HG03460 (cell line): ENCODE measurements around the gene CACNA1I.

Experiments used
- ATAC-seq: cut with Tn5 transposase; IDR thresholded peaks from one replicate; pipeline ENCODE4 v1.9.1; 2021; ENCODE audit not compliant: unreplicated experiment

CACNA1I gene

GRCh38 chr22:39686776-39687525 lies 116.4 kb downstream of the CACNA1I start:
- no peak for ATAC-seq

GRCh38 chr22:39688186-39688785 lies 117.7 kb downstream of the CACNA1I start:
- ATAC-seq = no peak

- ATAC-seq = no peak
Measured at GRCh38 chr22:39689421-39689820, 118.9 kb downstream of the CACNA1I start.

- ATAC-seq = no peak
Measured at GRCh38 chr22:39690881-39691605, 120.5 kb downstream of the CACNA1I start.

- no peak for ATAC-seq
Measured at GRCh38 chr22:39693943-39694500, 123.5 kb downstream of the CACNA1I start.

GRCh38 chr22:39697790-39698430 lies 127.4 kb downstream of the CACNA1I start:
- no peak for ATAC-seq

GRCh38 chr22:39699631-39700360 lies 129.2 kb downstream of the CACNA1I start:
- no peak for ATAC-seq

DNA sequence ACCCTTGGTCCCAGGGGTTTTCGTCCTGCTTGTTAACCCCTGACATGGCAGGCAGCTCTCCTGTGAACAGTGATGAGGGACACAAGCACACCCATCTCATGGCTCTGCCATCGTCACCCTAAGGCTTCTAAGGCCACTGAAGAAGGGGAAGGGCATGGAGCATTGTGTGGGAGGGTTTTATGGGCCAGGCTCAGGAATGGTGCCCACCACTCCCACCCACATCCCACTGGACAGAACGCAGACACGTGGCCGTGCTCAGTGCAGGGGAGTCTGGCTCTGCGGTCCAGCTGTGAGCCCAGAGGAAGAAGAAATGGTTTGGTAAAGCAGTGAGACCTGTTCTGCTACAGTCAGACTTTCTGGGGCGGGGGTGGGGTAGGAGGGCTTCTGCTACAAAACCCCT lies 130.0 kb downstream of the CACNA1I start:
- ATAC-seq = no peak

DNA sequence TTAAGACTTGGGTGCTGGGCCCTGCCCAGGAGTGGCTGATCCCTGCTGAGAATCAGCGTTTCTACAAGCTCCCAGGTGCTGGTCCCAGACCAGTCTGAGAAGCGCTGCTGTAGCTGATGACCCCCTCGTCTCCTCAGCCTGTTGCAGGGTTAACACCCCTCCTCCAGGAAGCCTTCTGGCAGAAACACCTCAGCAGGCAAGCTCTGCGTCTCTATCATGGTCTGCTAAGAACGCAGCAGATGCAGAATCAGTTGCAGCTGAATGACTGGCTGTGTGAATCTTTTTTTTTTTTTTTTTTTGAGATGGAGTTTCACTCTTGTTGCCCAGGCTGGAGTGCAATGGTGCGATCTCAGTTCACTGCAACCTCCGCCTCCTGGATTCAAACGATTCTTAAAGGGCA lies 132.5 kb downstream of the CACNA1I start:
- no peak for ATAC-seq

- ATAC-seq = no peak
Measured at GRCh38 chr22:39703928-39704639, 133.5 kb downstream of the CACNA1I start.

- no peak for ATAC-seq
Measured at GRCh38 chr22:39705386-39705785, 134.8 kb downstream of the CACNA1I start.

DNA sequence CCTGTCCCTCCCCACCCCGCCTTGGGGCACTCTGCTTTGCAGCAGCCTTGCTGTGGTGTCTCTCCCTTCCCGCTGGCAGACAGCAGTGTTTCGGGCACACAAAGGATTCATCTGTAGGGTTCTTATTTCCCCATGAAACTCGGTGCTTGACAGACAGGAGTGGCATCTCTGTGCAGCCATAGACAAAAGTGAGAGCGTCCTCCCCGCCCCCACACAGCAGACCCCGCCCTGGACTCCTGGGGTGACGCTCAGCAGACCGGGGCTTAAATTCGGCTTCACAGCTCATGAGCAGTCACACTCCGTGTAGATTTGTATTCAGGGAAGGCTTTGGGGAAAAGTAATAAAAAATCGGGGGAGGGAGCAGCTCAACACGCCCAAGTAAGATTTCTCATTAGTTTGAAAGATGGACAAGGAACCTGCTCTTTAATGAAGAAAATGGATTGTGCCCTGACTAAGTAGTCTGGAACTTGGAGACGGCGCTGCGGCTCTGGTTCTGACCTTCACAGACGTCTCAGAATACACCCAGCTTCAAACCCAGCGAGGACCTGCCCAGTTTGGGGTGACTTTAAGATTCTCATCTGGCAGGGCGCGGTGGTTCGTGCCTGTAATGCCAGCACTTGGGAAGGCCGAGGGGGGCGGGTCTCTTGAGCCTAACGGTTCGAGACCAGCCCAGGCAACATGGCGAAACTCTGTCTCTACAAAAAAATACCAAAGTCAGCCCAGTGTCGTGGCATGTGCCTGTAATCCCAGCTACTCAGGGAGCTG lies 136.0 kb downstream of the CACNA1I start:
- ATAC-seq = no peak

DNA sequence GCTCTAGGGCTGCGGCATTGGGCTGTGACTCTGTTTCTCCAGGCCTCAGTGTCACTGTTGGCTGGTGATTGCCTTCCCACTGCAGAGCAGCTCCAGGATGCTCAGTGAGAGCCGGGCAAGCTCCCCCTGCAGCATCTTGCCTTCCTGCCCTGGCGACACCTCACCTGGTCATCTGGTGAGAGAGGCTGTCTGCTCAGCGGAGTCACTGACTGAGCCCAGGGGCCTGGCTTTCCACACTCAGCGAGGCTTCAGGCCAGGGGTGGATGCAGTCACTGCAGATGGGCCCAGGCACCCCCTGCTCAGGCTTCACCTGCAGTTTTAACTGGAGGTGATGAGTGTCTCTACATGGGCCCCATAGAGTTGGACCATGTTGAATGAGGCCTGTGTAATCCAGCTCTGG lies 136.8 kb downstream of the CACNA1I start:
- no peak for ATAC-seq

DNA sequence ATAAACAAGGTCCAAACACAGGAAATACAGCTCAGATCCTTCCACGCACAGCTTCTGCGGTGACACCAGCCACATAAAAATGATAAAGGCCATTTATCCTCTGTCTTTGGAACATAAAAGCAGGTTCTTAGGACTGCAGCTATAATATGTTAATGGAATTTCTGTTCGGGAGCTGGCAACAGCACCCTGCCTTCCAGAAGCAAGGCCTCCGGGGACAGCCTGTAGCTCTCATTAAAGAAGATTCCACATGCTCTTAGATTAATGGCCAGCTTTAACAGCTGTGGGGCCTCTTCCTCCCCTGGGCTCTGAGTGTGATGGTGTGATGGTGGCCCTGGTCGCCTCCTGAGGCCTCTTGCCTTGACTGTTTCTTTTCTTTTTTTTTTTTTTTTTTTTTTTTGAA lies 137.3 kb downstream of the CACNA1I start:
- no peak for ATAC-seq

DNA sequence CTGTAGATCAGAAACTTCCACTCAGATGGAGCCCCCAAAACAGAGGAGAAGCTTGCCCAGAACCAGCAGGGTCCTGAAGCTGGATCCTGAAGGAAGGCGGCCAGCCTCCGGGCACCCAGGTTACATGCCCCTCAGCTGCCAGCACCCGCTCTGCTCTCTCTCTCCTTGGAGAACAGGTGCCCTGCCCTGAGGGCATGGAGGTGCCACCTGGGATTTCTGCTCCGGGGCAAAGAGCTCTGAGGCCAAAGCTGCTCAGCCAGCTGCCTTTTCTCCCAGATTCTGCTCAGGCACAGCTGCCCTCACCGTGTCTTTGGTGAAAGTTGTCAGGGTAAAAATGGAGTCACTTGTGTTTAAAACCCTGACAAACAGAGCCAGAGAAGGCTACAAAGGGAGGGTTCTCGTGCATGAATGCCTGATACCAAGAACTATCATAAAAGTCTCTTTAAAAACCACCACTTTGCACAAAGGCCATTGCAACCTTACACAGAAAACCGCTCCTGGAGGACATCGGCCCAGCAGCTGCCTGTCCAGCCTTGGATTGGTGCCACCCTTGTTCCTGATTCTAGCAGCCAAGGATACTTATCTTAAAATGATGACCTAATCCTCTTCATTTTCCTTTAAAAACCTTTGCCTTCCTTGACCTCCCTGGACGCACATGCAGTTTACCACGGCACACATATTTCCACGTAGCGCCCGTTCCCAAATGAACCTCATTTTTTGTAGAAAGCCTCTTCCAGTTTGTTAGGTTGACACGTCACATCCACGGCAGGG lies 140.0 kb downstream of the CACNA1I start:
- ATAC-seq = no peak

DNA sequence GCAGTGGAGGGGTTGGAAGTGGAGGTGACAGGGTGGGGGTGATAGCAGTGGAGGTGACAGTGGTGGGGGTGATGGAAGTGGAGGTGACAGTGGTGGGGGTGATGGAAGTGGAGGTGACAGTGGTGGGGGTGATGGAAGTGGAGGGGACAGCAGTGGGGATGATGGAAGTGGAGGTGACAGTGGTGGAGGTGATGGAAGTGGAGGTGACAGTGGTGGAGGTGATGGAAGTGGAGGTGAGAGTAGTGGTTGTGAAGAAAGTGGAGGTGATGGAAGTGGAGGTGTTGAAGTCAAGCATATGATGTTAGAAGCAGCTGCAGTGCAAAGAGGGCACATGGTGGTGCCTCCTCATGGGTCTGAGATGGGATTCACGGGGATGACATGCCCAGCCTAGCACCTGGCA lies 141.5 kb downstream of the CACNA1I start:
- ATAC-seq = no peak

DNA sequence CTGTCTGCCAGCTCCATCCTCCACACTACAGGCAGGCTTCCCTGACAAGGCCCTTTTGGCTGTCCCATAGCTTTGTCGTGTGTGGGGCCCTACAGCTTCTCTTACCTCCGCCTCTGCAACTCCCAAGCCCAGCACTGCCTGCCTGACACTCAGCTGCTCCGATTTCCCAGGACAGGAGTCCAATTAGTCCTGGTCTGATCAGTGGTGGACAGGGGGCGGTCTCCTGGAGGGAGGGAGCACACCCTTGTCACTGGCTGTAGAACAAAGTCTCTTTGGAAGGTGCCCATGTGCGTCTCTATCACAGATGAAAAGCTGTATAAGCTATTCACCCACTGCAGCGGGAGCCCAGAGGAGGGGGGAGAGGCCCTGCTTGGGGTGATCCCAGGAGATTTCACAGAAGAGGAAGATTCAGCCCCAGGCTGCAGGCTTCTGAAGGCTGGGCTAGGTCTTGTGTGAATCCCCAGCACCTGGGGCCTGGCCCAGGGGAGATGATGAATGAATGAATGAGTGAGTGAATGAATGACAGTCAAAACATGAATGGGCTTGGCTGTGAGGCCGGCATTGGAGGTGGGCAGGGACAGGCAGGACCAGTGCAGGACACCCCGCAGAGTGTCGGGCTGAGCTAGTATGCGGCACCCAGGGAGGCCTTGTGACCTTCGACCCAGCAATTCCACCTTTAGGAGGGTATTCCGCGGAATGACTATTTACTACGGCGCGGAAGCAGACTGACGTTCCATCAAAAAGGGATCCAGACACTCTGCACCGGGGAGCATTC lies 142.4 kb downstream of the CACNA1I start:
- ATAC-seq = no peak

DNA sequence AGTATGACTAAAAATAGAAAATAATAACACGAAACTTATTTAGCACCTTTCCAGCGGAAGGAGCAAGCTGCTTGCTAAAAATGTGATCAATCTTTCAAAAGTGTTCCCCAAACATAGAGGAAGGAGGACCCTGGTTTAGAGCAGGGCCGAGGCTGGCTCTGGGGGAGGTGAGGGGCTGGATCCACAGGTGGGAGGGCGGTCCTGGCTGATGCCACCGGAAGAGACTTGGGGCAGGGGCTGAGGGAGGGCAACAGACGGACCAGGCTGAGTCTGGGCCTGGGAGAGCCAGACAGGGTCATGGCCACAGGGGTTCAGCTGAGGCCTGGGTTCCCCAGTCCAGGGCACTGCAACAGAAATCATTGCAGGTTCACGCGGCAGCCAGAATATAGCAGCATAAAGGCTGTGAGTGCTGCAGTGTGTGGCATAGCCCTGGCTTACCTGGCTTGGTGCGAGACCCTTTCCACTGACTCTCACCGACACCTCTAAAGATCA lies 143.3 kb downstream of the CACNA1I start:
- ATAC-seq = no peak
